ENCODE data around the gene PRDM16. TPM values are rescaled to one million over a fixed set of nuclear protein-coding genes. Genes with fewer than 3 reads are reported as not detected.

Gene PRDM16
- total and polyA plus RNA-seq, 2 of the 13 experiments (the other 11 are each of a cell fraction or from before 2014, with no cell fraction given), result 0.15 to 0.81 TPM

DNA sequence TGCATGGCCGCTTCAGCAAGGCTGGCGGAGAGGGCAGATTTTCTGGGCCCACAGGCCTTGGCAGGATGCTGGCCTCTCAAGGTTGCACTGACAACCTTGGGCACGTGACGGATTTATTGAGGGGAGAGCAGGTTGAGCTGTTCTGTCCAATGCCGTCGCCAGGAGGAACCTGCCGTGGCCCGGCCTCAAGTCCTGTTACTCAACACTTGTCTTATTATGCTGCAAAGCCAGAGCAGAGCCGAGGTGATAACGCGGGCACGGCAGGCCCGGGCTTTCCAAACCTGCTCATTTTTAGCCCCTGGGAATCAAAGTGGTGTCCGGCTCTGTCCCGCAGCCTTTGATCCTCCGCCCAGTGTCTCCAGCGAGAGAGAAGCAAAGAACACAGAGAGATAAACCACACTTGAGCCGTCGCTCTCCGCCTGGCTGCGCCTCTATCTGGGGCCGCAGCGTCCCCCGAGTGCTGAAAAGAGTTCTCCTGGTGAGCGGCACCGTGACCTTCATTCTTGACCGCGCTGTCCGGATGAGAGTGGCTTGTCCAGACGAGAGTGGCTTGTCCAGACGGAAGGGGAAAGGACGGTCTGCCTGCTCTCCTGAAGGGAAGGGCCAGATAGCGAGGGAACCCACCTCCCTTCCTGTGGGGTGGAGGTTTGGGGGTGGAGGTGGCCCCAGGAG is 223.2 kb downstream of the PRDM16 start (continued):
- TF ChIP-seq, protein P1, sequence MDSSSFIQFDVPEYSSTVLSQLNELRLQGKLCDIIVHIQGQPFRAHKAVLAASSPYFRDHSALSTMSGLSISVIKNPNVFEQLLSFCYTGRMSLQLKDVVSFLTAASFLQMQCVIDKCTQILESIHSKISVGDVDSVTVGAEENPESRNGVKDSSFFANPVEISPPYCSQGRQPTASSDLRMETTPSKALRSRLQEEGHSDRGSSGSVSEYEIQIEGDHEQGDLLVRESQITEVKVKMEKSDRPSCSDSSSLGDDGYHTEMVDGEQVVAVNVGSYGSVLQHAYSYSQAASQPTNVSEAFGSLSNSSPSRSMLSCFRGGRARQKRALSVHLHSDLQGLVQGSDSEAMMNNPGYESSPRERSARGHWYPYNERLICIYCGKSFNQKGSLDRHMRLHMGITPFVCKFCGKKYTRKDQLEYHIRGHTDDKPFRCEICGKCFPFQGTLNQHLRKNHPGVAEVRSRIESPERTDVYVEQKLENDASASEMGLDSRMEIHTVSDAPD (CRISPR knock-in tag; IDR thresholded peaks at IDR 0.05), result peak; percentile 74; the same call in 1 of the 2 replicates
- TF ChIP-seq ZNF101 (CRISPR knock-in tag; IDR thresholded peaks at IDR 0.05; ENCODE audit: borderline replicate concordance, low read depth), result no peak
- TF ChIP-seq ZNF546 (CRISPR knock-in tag; conservative IDR thresholded peaks at IDR 0.05), result no peak
- no peak for TF ChIP-seq SAP130 (CRISPR knock-in tag; IDR thresholded peaks at IDR 0.05; ENCODE audit: low read depth)
- no peak for TF ChIP-seq TEF (CRISPR knock-in tag; IDR thresholded peaks at IDR 0.05)
- TF ChIP-seq TEAD3 (CRISPR knock-in tag; optimal IDR thresholded peaks at IDR 0.05; ENCODE audit: borderline replicate concordance), result no peak
- no peak for TF ChIP-seq CENPX (CRISPR knock-in tag; IDR thresholded peaks at IDR 0.05)
- no peak for TF ChIP-seq PAF1 (CRISPR knock-in tag; IDR thresholded peaks at IDR 0.05)
- no peak for TF ChIP-seq ZXDC (CRISPR knock-in tag; IDR thresholded peaks at IDR 0.05)
- TF ChIP-seq ZNF10 (CRISPR knock-in tag; IDR thresholded peaks at IDR 0.05; ENCODE audit: borderline replicate concordance, low read depth), result no peak
- TF ChIP-seq CREBL2 (CRISPR knock-in tag; IDR thresholded peaks at IDR 0.05; ENCODE audit: borderline replicate concordance), result no peak
- no peak for TF ChIP-seq PITX1 (CRISPR knock-in tag; IDR thresholded peaks at IDR 0.05)
- no peak for TF ChIP-seq SNAPC2 (CRISPR knock-in tag; IDR thresholded peaks at IDR 0.05)
- no peak for TF ChIP-seq SRF (IDR thresholded peaks at IDR 0.05; ENCODE audit: low read depth, low read length)
- no peak for TF ChIP-seq ZNF3 (CRISPR knock-in tag; IDR thresholded peaks at IDR 0.05)
- TF ChIP-seq ZNF224 (CRISPR knock-in tag; IDR thresholded peaks at IDR 0.05), result no peak
- TF ChIP-seq FOXP1 (IDR thresholded peaks at IDR 0.05), result no peak
- TF ChIP-seq FOXP1 (CRISPR knock-in tag; IDR thresholded peaks at IDR 0.05), result no peak
- no peak for TF ChIP-seq ZNF550 (CRISPR knock-in tag; IDR thresholded peaks at IDR 0.05; ENCODE audit: borderline replicate concordance)
- TF ChIP-seq CENPT (CRISPR knock-in tag; IDR thresholded peaks at IDR 0.05; ENCODE audit: low read depth), result no peak; the same call in 1 of the 2 replicates
- 0 out of 2 replicates have a peak, but pooled peaks have one; percentile 22 for TF ChIP-seq FOXA3 (CRISPR knock-in tag; IDR thresholded peaks at IDR 0.05)
- TF ChIP-seq MAX (IDR thresholded peaks at IDR 0.05), result peak; percentile 1
- TF ChIP-seq ZNF251 (CRISPR knock-in tag; IDR thresholded peaks at IDR 0.05), result no peak
- no peak for TF ChIP-seq ZFP36L1 (CRISPR knock-in tag; IDR thresholded peaks at IDR 0.05)
- TF ChIP-seq RBM39 (IDR thresholded peaks at IDR 0.05; ENCODE audit: low read depth, low read length, poor library complexity, severe bottlenecking), result no peak
- TF ChIP-seq REPIN1 (CRISPR knock-in tag; IDR thresholded peaks at IDR 0.05; ENCODE audit: borderline replicate concordance, low read depth), result no peak
- no peak for TF ChIP-seq GTF3A (CRISPR knock-in tag; conservative IDR thresholded peaks at IDR 0.05)
- TF ChIP-seq CHCHD3 (CRISPR knock-in tag; IDR thresholded peaks at IDR 0.05), result no peak
